ENCODE measurements around the gene SFTPB.

The SFTPB gene

DNA sequence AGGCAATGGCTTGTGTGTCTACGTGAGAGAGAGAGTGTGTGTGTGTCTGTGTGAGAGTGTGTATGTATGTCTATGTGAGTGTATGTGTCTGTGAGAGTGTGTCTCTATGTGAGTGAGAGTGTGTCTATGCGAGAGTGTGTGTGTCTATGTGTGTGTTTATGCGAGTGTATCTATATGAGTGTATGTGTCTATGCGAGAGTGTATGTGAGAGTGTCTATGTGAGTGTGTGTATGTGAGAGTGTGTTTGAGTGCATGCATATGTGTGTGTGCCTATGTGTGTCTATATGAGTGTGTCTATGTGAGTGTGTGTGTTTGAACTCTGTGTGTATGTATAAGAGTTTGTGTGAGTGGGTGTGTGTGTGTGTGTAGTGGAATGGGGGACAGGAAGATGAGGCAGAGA, 16.4 kb upstream of the SFTPB start:
- Histone ChIP-seq H3K4ac (ENCODE audit: low read depth, low read length) (no peak overlapping the region), H2AK5ac (ENCODE audit: low read length) (no peak overlapping the region), H3K27ac (ENCODE audit: low read depth, low read length) (no peak overlapping the region), H3K4me1 (ENCODE audit: control insufficient read depth, low read depth, low read length) (no peaks in the 10 kb centered on the region), H3K27me3 (ENCODE audit: insufficient read depth, low read length, poor library complexity) (no peaks in the 10 kb centered on the region), H2BK5ac (ENCODE audit: low read length) (no peak overlapping the region), H3K79me2 (ENCODE audit: control insufficient read depth, insufficient read depth, low read length) (no peaks in the 10 kb centered on the region), H3K56ac (ENCODE audit: low read length) (no peak overlapping the region), H3K4me2 (ENCODE audit: low read length) (no peak overlapping the region), H2BK15ac (replicated peaks; ENCODE audit: low read depth) (no peak overlapping the region), H3K4me3 (ENCODE audit: low read length) (no peak overlapping the region), H4K8ac (ENCODE audit: low read depth, low read length) (no peak overlapping the region), H3K79me1 (ENCODE audit: low read length) (no peaks in the 10 kb centered on the region), H3K36me3 (ENCODE audit: control insufficient read depth, insufficient read depth, low read length) (no peaks in the 10 kb centered on the region), H2BK120ac (ENCODE audit: low read depth, low read length) (no peak overlapping the region), H3K9ac (ENCODE audit: low read length) (no peak overlapping the region), H4K5ac (ENCODE audit: low read length) (no peak overlapping the region), H3K23ac (ENCODE audit: low read length) (no peak overlapping the region), H3K18ac (ENCODE audit: low read length) (no peak overlapping the region)
- no peak for DNase-seq
- no CpG with 5 or more reads among the region's 4 CpGs for WGBS (ENCODE audit: extremely low coverage, insufficient coverage, low lambda C conversion rate)

DNA sequence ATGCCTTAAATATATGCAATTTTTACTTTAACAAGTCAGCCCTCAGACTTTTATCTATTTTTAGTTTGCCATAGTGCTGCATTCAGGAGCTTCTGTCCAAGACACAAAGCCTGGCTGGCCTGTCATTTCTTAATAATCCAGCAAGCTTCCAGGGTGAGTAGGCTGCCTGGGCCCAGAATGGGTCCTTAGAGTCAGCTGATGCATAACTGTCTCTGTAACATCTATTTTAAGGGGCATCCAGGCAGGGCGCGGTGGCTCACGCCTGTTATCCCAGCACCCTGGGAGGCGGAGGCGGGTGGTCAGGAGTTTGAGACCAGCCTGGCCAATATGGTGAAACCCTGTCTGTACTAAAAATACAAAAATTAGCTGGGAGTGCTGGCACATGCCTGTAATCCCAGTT, 14.4 kb upstream of the SFTPB start:
- H3K18ac ChIP-seq (ENCODE audit: low read length) = no peak overlapping the region
- H3K4me3 ChIP-seq (ENCODE audit: low read length) = no peak overlapping the region
- H3K56ac ChIP-seq (ENCODE audit: low read length) = no peak overlapping the region
- H3K27ac ChIP-seq (ENCODE audit: low read depth, low read length) = no peak overlapping the region
- H3K79me2 ChIP-seq (ENCODE audit: control insufficient read depth, insufficient read depth, low read length) = no peaks in the 10 kb centered on the region
- H3K23ac ChIP-seq (ENCODE audit: low read length) = no peak overlapping the region
- no CpG with 5 or more reads among the region's 5 CpGs for WGBS (ENCODE audit: extremely low coverage, insufficient coverage, low lambda C conversion rate)
- no peak overlapping the region for H3K4me2 ChIP-seq (ENCODE audit: low read length)
- H2AK5ac ChIP-seq (ENCODE audit: low read length) = no peak overlapping the region
- no peak overlapping the region for H3K9ac ChIP-seq (ENCODE audit: low read length)
- no peaks in the 10 kb centered on the region for H3K4me1 ChIP-seq (ENCODE audit: control insufficient read depth, low read depth, low read length)
- H4K8ac ChIP-seq (ENCODE audit: low read depth, low read length) = no peak overlapping the region
- H2BK15ac ChIP-seq (replicated peaks; ENCODE audit: low read depth) = no peak overlapping the region
- H3K4ac ChIP-seq (ENCODE audit: low read depth, low read length) = no peak overlapping the region
- no peaks in the 10 kb centered on the region for H3K27me3 ChIP-seq (ENCODE audit: insufficient read depth, low read length, poor library complexity)
- no peak overlapping the region for H2BK5ac ChIP-seq (ENCODE audit: low read length)
- H3K36me3 ChIP-seq (ENCODE audit: control insufficient read depth, insufficient read depth, low read length) = no peaks in the 10 kb centered on the region
- no peak overlapping the region for H4K5ac ChIP-seq (ENCODE audit: low read length)
- no peak for DNase-seq
- H2BK120ac ChIP-seq (ENCODE audit: low read depth, low read length) = no peak overlapping the region
- no peaks in the 10 kb centered on the region for H3K79me1 ChIP-seq (ENCODE audit: low read length)

DNA sequence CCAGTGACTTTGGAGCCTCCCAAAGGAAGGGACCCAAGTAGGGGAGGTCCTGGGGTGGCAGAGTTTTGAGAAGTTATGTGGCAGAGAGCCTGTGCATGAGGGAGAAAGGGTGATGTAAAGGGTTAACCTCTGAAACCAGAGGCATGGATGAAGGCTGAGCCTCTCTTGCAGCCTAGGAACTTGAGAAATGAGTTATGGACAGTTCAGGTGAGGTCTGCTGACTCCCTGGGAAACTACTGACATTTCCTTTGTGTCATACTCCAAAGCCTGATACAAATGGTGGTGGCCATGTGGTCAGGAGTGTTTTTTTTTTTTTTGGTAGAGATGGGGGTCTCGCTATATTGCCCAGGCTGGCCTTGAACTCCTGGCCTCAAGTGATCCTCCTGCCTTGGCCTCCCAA, 13.8 kb upstream of the SFTPB start:
- Histone ChIP-seq H3K36me3 (ENCODE audit: control insufficient read depth, insufficient read depth, low read length) (no peaks in the 10 kb centered on the region), H3K4ac (ENCODE audit: low read depth, low read length) (no peak overlapping the region), H2BK5ac (ENCODE audit: low read length) (no peak overlapping the region), H3K9ac (ENCODE audit: low read length) (no peak overlapping the region), H2AK5ac (ENCODE audit: low read length) (no peak overlapping the region), H3K4me3 (ENCODE audit: low read length) (no peak overlapping the region), H3K56ac (ENCODE audit: low read length) (no peak overlapping the region), H3K27me3 (ENCODE audit: insufficient read depth, low read length, poor library complexity) (no peaks in the 10 kb centered on the region), H3K27ac (ENCODE audit: low read depth, low read length) (no peak overlapping the region), H3K79me1 (ENCODE audit: low read length) (no peaks in the 10 kb centered on the region), H3K79me2 (ENCODE audit: control insufficient read depth, insufficient read depth, low read length) (no peaks in the 10 kb centered on the region), H3K4me1 (ENCODE audit: control insufficient read depth, low read depth, low read length) (no peaks in the 10 kb centered on the region), H4K5ac (ENCODE audit: low read length) (no peak overlapping the region), H2BK15ac (replicated peaks; ENCODE audit: low read depth) (no peak overlapping the region), H2BK120ac (ENCODE audit: low read depth, low read length) (no peak overlapping the region), H4K8ac (ENCODE audit: low read depth, low read length) (no peak overlapping the region), H3K4me2 (ENCODE audit: low read length) (no peak overlapping the region), H3K18ac (ENCODE audit: low read length) (no peak overlapping the region), H3K23ac (ENCODE audit: low read length) (no peak overlapping the region)
- no CpG with 5 or more reads among the region's 1 CpG for WGBS (ENCODE audit: extremely low coverage, insufficient coverage, low lambda C conversion rate)
- DNase-seq = no peak

DNA sequence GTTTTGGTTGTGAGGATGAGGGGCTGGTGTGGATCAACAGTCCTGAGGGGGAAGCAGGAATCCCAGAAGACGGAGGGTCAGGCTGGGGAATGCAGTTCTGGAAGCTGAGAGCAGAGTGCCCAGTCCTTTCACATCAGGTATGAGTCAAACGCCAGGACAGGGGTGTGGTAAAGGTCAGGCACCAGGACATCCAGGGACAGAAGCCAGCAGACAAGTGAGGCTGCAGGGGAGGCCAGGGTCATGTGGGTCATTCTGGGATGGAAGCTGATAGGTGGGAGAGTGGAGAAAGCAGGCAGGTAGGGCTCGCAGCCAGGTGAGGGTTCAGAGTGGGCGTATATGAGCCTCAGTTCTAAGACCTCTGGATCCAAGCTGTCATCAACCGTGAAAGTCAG, 13.4 kb upstream of the SFTPB start:
- no peak overlapping the region for H2BK15ac ChIP-seq (replicated peaks; ENCODE audit: low read depth)
- no peak overlapping the region for H4K8ac ChIP-seq (ENCODE audit: low read depth, low read length)
- no peak overlapping the region for H3K56ac ChIP-seq (ENCODE audit: low read length)
- no peak overlapping the region for H2BK5ac ChIP-seq (ENCODE audit: low read length)
- H3K23ac ChIP-seq (ENCODE audit: low read length) = no peak overlapping the region
- no peaks in the 10 kb centered on the region for H3K27me3 ChIP-seq (ENCODE audit: insufficient read depth, low read length, poor library complexity)
- H2BK120ac ChIP-seq (ENCODE audit: low read depth, low read length) = no peak overlapping the region
- H3K4me3 ChIP-seq (ENCODE audit: low read length) = no peak overlapping the region
- H3K4ac ChIP-seq (ENCODE audit: low read depth, low read length) = no peak overlapping the region
- H3K79me2 ChIP-seq (ENCODE audit: control insufficient read depth, insufficient read depth, low read length) = no peaks in the 10 kb centered on the region
- no peak overlapping the region for H4K5ac ChIP-seq (ENCODE audit: low read length)
- H3K36me3 ChIP-seq (ENCODE audit: control insufficient read depth, insufficient read depth, low read length) = no peaks in the 10 kb centered on the region
- no peak overlapping the region for H2AK5ac ChIP-seq (ENCODE audit: low read length)
- H3K27ac ChIP-seq (ENCODE audit: low read depth, low read length) = no peak overlapping the region
- H3K18ac ChIP-seq (ENCODE audit: low read length) = no peak overlapping the region
- no peak for DNase-seq
- H3K9ac ChIP-seq (ENCODE audit: low read length) = no peak overlapping the region
- H3K4me1 ChIP-seq (ENCODE audit: control insufficient read depth, low read depth, low read length) = no peaks in the 10 kb centered on the region
- H3K79me1 ChIP-seq (ENCODE audit: low read length) = no peaks in the 10 kb centered on the region
- H3K4me2 ChIP-seq (ENCODE audit: low read length) = no peak overlapping the region
- no CpG with 5 or more reads among the region's 5 CpGs for WGBS (ENCODE audit: extremely low coverage, insufficient coverage, low lambda C conversion rate)

DNA sequence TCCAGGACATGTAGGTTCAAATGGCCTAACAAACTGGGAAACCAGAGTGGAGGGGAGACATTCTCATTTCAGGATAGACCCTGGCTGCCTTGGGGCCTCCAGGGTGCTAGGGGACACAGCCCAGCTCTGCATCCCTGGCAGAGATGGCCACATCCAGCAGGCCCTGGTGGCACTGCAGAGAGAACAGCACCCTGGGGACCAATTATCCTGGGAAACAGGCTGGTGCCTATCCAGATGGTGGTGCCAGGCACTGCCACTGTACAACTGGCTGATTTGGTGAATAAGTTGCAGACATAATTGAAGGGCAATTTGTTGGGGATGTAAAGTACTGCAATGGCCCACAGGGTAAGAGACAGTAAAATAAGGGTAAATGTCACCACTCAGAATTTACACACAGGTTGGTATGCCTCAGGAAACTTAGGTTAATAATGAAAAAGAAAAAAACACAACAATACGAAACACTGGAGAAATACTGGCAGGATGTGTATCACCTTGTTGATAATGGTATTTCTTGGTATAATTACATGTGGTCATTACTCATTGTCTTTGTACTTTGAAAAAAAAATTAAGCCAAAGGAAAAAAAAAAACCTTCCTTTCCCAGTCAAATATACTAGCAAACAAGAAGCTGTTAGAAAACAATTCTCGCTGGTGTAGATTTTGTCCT, 12.8 kb upstream of the SFTPB start:
- Histone ChIP-seq H2AK5ac (ENCODE audit: low read length) (no peak overlapping the region), H3K4me1 (ENCODE audit: control insufficient read depth, low read depth, low read length) (no peaks in the 10 kb centered on the region), H3K18ac (ENCODE audit: low read length) (no peak overlapping the region)

More for the DNA sequence above, 12.8 kb upstream of the SFTPB start:
- Histone ChIP-seq H3K36me3 (ENCODE audit: control insufficient read depth, insufficient read depth, low read length) (no peaks in the 10 kb centered on the region), H3K79me2 (ENCODE audit: control insufficient read depth, insufficient read depth, low read length) (no peaks in the 10 kb centered on the region), H3K4ac (ENCODE audit: low read depth, low read length) (no peak overlapping the region), H4K8ac (ENCODE audit: low read depth, low read length) (no peak overlapping the region), H2BK120ac (ENCODE audit: low read depth, low read length) (no peak overlapping the region), H3K56ac (ENCODE audit: low read length) (no peak overlapping the region), H3K79me1 (ENCODE audit: low read length) (no peaks in the 10 kb centered on the region), H4K5ac (ENCODE audit: low read length) (no peak overlapping the region), H3K23ac (ENCODE audit: low read length) (no peak overlapping the region), H2BK5ac (ENCODE audit: low read length) (no peak overlapping the region), H3K27me3 (ENCODE audit: insufficient read depth, low read length, poor library complexity) (no peaks in the 10 kb centered on the region), H3K9ac (ENCODE audit: low read length) (no peak overlapping the region), H3K4me3 (ENCODE audit: low read length) (no peak overlapping the region), H2BK15ac (replicated peaks; ENCODE audit: low read depth) (no peak overlapping the region), H3K27ac (ENCODE audit: low read depth, low read length) (no peak overlapping the region), H3K4me2 (ENCODE audit: low read length) (no peak overlapping the region)
- no peak for DNase-seq
- WGBS (ENCODE audit: extremely low coverage, insufficient coverage, low lambda C conversion rate) = no CpG with 5 or more reads among the region's 2 CpGs

All from mesendoderm (in vitro differentiated cells).